GM23248 (cell line): Measurements from ENCODE around the gene C22orf15. TPM values are rescaled to one million over a fixed set of nuclear protein-coding genes. Genes with fewer than 3 reads are reported as not detected.

Experiments used
- DNase-seq: peaks from one replicate; pipeline ENCODE4 v3.0.0-alpha.2; 2015
- H2AFZ ChIP-seq: fragments of 200-600 bp; sonication (generic); 2 replicates; pipeline ENCODE4 v1.6.1; 2016; ENCODE audit warnings: antibody characterized with exemption
- H3F3A ChIP-seq: fragments of 200-600 bp; sonication (generic); 2 replicates; pipeline ENCODE4 v1.6.1; 2016; ENCODE audit warnings: mild to moderate bottlenecking, antibody characterized with exemption, mixed run types; ENCODE audit not compliant: insufficient read depth
- H3K27ac ChIP-seq: fragments of 200-600 bp; sonication (generic); 2 replicates; pipeline ENCODE4 v1.5.1; 2016; ENCODE audit warnings: mild to moderate bottlenecking
- H3K27me3 ChIP-seq: fragments of 200-600 bp; sonication (generic); replicated peaks from 2 replicates; pipeline ENCODE4 v1.6.1; 2016; ENCODE audit warnings: mild to moderate bottlenecking; ENCODE audit not compliant: insufficient read depth
- H3K36me3 ChIP-seq: fragments of 200-600 bp; sonication (generic); 2 replicates; pipeline ENCODE4 v1.6.1; 2016; ENCODE audit warnings: low read depth, mild to moderate bottlenecking
- H3K4me1 ChIP-seq: fragments of 200-600 bp; sonication (generic); 2 replicates; pipeline ENCODE4 v1.6.1; 2016; ENCODE audit warnings: mild to moderate bottlenecking; ENCODE audit not compliant: insufficient read depth
- H3K4me2 ChIP-seq: fragments of 200-600 bp; sonication (generic); one replicate; pipeline ENCODE4 v1.6.1; 2016; ENCODE audit warnings: mild to moderate bottlenecking; ENCODE audit not compliant: unreplicated experiment
- H3K4me3 ChIP-seq: fragments of 200-600 bp; sonication (generic); 2 replicates; pipeline ENCODE4 v1.5.1; 2016; ENCODE audit warnings: mild to moderate bottlenecking
- H3K79me2 ChIP-seq: fragments of 200-600 bp; sonication (generic); 2 replicates; pipeline ENCODE4 v1.6.1; 2016; ENCODE audit warnings: mild to moderate bottlenecking; ENCODE audit not compliant: insufficient read depth
- H3K9ac ChIP-seq: fragments of 200-600 bp; sonication (generic); 2 replicates; pipeline ENCODE4 v1.6.1; 2016; ENCODE audit warnings: mild to moderate bottlenecking
- H3K9me2 ChIP-seq: fragments of 200-600 bp; sonication (generic); 2 replicates; pipeline ENCODE4 v1.6.1; 2016; ENCODE audit warnings: mixed run types, mild to moderate bottlenecking, moderate library complexity; ENCODE audit not compliant: insufficient read depth
- H3K9me3 ChIP-seq: fragments of 200-600 bp; sonication (generic); one replicate; pipeline ENCODE4 v1.6.1; 2017; ENCODE audit warnings: low read depth
- H4K20me1 ChIP-seq: fragments of 200-600 bp; sonication (generic); 2 replicates; pipeline ENCODE4 v1.6.0; 2016; ENCODE audit not compliant: insufficient read depth
- EZH2 ChIP-seq: fragments of 200-600 bp; sonication (generic); IDR thresholded peaks from 2 replicates; pipeline ENCODE4 v1.6.1; 2018; ENCODE audit warnings: antibody characterized with exemption, mild to moderate bottlenecking; ENCODE audit not compliant: insufficient read depth, poor library complexity, severe bottlenecking
- EZH2phosphoT487 ChIP-seq: fragments of 200-600 bp; sonication (generic); IDR thresholded peaks from 2 replicates; pipeline ENCODE4 v1.6.1; 2018; ENCODE audit warnings: antibody characterized with exemption, moderate library complexity, mild to moderate bottlenecking, low read depth; ENCODE audit not compliant: insufficient read depth
- WGBS, 2 experiments: methylation state at CpG; one replicate each; pipeline ENCODE4 v1.1.6; 2015 to 2017; ENCODE audit warnings: low lambda C conversion rate in 2 of 2, low coverage in 1 of 2; ENCODE audit errors: missing lambda C conversion rate in 2 of 2; 5-methylcytosine and 5-hydroxymethylcytosine counted together
- in situ Hi-C: fragments of 300-500 bp; cut with MboI; formaldehyde crosslinking; loops from 2 replicates; pipeline ENCODE4 v1.15.0; 2020
- polyA plus RNA-seq: library from polyadenylated mRNA; unstranded; fragments of >200 nt; fragmentation: Nextera tagmentation; extraction: Ambion mirVana; gene quantifications from 2 replicates; pipeline ENCODE4 v1.2.1, GENCODE V29; 2016
- total RNA-seq: library from RNA; depleted of rRNA; stranded (reverse); fragments of >200 nt; shearing (Covaris generic); gene quantifications from 2 replicates; pipeline ENCODE4 v1.2.3, GENCODE V29; 2014

Gene C22orf15
- total and polyA plus RNA-seq, 2 experiments from 2014 or later = 0.41 TPM; not detected in 1

GRCh38 chr22:23715806-23716375 lies 46.9 kb upstream of the C22orf15 start:
- peak overlapping the region; percentile 64 for H3K4me2 ChIP-seq
- TF ChIP-seq EZH2phosphoT487 = no peak
- TF ChIP-seq EZH2 = no peak

GRCh38 chr22:23716811-23717801 lies 45.7 kb upstream of the C22orf15 start:
- peak overlapping the region; percentile 88 for H3K9ac ChIP-seq
- H2AFZ ChIP-seq = peak overlapping the region; percentile 95
- H3K27ac ChIP-seq = peak overlapping the region; percentile 33
- 5 to 7% methylated on average over 71 to 84 of the region's 84 CpGs for WGBS, 2 experiments
- H3K79me2 ChIP-seq = peaks cover 6% of the 10 kb centered on the region; the same call in 1 of the 2 replicates
- no peaks in the 10 kb centered on the region for H3F3A ChIP-seq
- peak overlapping the region; percentile 88 for H3K4me3 ChIP-seq
- peaks cover 3% of the 10 kb centered on the region; the same call in 1 of the 2 replicates for H3K4me1 ChIP-seq
- H4K20me1 ChIP-seq = no peaks in the 10 kb centered on the region
- in situ Hi-C loops = no loop called here
- peak; percentile 95 for DNase-seq
- H3K36me3 ChIP-seq = no peaks in the 10 kb centered on the region
- no peaks in the 10 kb centered on the region for H3K9me3 ChIP-seq
- H3K27me3 ChIP-seq = no peaks in the 10 kb centered on the region
- H3K4me2 ChIP-seq = peak overlapping the region; percentile 64
- no peaks in the 10 kb centered on the region for H3K9me2 ChIP-seq
- TF ChIP-seq EZH2phosphoT487 = no peak

More at GRCh38 chr22:23715806-23716375, 46.9 kb upstream of the C22orf15 start:
- H3K9me2 ChIP-seq = no peaks in the 10 kb centered on the region
- no peaks in the 10 kb centered on the region for H3K9me3 ChIP-seq
- no peak for DNase-seq
- H3K9ac ChIP-seq = no peak overlapping the region
- peak overlapping the region; percentile 88 for H3K4me3 ChIP-seq
- H3K79me2 ChIP-seq = peaks cover 6% of the 10 kb centered on the region; the same call in 1 of the 2 replicates
- H4K20me1 ChIP-seq = no peaks in the 10 kb centered on the region
- H3K4me1 ChIP-seq = peaks cover 3% of the 10 kb centered on the region; the same call in 1 of the 2 replicates
- 81 to 83% methylated on average over 16 to 18 of the region's 18 CpGs for WGBS, 2 experiments
- no peak overlapping the region for H2AFZ ChIP-seq
- no peaks in the 10 kb centered on the region for H3K36me3 ChIP-seq
- H3K27me3 ChIP-seq = no peaks in the 10 kb centered on the region
- no peaks in the 10 kb centered on the region for H3F3A ChIP-seq
- in situ Hi-C loops = no loop called here
- no peak overlapping the region for H3K27ac ChIP-seq

GRCh38 chr22:23718371-23719165 lies 44.2 kb upstream of the C22orf15 start:
- H3K9me2 ChIP-seq = no peaks in the 10 kb centered on the region
- no peaks in the 10 kb centered on the region for H3K9me3 ChIP-seq
- no peaks in the 10 kb centered on the region for H3K36me3 ChIP-seq
- in situ Hi-C loops = no loop called here
- H3K4me2 ChIP-seq = no peak overlapping the region
- H3K27ac ChIP-seq = no peak overlapping the region
- no peaks in the 10 kb centered on the region for H3F3A ChIP-seq
- no peak overlapping the region for H3K9ac ChIP-seq
- H3K4me3 ChIP-seq = no peak overlapping the region
- TF ChIP-seq EZH2 (no peak), EZH2phosphoT487 (no peak)
- peaks cover 6% of the 10 kb centered on the region; the same call in 1 of the 2 replicates for H3K79me2 ChIP-seq
- H3K4me1 ChIP-seq = peaks cover 3% of the 10 kb centered on the region; the same call in 1 of the 2 replicates
- H3K27me3 ChIP-seq = no peaks in the 10 kb centered on the region
- no peaks in the 10 kb centered on the region for H4K20me1 ChIP-seq
- WGBS, 2 experiments = 75 to 81% methylated on average over 12 to 17 of the region's 17 CpGs
- DNase-seq = no peak
- H2AFZ ChIP-seq = no peak overlapping the region

- no peak overlapping the region for H3K9ac ChIP-seq
- in situ Hi-C loops = no loop called here
- no peaks in the 10 kb centered on the region for H4K20me1 ChIP-seq
- no peak for DNase-seq
- no peaks in the 10 kb centered on the region for H3K9me3 ChIP-seq
- peaks cover 3% of the 10 kb centered on the region; the same call in 1 of the 2 replicates for H3K4me1 ChIP-seq
- H3K36me3 ChIP-seq = no peaks in the 10 kb centered on the region
- H3K27me3 ChIP-seq = no peaks in the 10 kb centered on the region
- no peaks in the 10 kb centered on the region for H3F3A ChIP-seq
- TF ChIP-seq EZH2 = no peak
- no peak for TF ChIP-seq EZH2phosphoT487
- H3K4me2 ChIP-seq = no peak overlapping the region
- H3K79me2 ChIP-seq = peaks cover 6% of the 10 kb centered on the region; the same call in 1 of the 2 replicates
- 51 to 56% methylated on average over 6 of the region's 6 CpGs for WGBS, 2 experiments
- H3K4me3 ChIP-seq = no peak overlapping the region
- H2AFZ ChIP-seq = no peak overlapping the region
- no peaks in the 10 kb centered on the region for H3K9me2 ChIP-seq
- no peak overlapping the region for H3K27ac ChIP-seq
Measured at GRCh38 chr22:23720855-23721254, 41.9 kb upstream of the C22orf15 start.
